ENCODE measurements around the gene SOWAHA.
"Not testable (repeated sequence)": the region's sequence is repeated elsewhere in the genome, so short reads cannot be mapped to it uniquely, and the experiment has no call there.

Gene SOWAHA

GRCh38 chr5:132777209-132778069 lies 35.7 kb upstream of the SOWAHA start, which contains the start of gene SEPTIN8:
SEPTIN8 (minus strand) TSS chr5:132777239; CDS start chr5:132777137, 102 bp downstream.
- no peak for DNase-seq (ENCODE audit: insufficient read length, low spot score)
- FAIRE-seq, result peak; percentile 23

- FAIRE-seq, result no peak
These were observed 35.0 kb upstream of the SOWAHA start for GRCh38 chr5:132778129-132778528.

GRCh38 chr5:132778856-132779255 lies 34.2 kb upstream of the SOWAHA start:
- DNase-seq (ENCODE audit: insufficient read length, low spot score) (no peak), FAIRE-seq (no peak)

More at GRCh38 chr5:132778129-132778528, 35.0 kb upstream of the SOWAHA start:
- DNase-seq (ENCODE audit: insufficient read length, low spot score), result no peak

- FAIRE-seq (no peak), DNase-seq (ENCODE audit: insufficient read length, low spot score) (no peak)
These were observed 33.1 kb upstream of the SOWAHA start for GRCh38 chr5:132779961-132780360.

- no peak for DNase-seq (ENCODE audit: insufficient read length, low spot score)
- no peak for FAIRE-seq
These were observed 32.5 kb upstream of the SOWAHA start for GRCh38 chr5:132780577-132780976.

GRCh38 chr5:132781029-132781428 lies 32.1 kb upstream of the SOWAHA start:
- FAIRE-seq, result no peak

DNA sequence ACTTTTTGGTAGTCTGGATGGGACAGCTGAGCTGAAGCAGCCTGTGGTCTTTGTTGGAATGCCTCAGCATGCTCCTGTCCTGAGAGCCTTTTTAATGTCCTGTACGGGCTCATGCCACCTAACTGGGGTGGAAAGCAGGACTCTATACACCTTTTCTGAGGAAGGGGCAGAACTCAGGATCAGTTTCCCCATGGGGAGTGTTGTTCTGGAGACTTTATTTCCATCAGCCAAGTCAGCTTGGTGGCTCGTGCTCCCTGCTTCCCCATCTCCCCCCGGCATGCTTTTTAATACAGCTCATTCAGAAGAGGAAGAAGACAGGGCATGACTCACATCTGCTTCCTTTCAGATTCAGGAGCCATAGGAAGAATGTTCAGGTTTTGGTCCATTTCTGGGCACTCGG lies 31.0 kb upstream of the SOWAHA start:
- DNase-seq (ENCODE audit: insufficient read length, low spot score) (peak; percentile 50), FAIRE-seq (peak; percentile 31)

More at GRCh38 chr5:132781029-132781428, 32.1 kb upstream of the SOWAHA start:
- no peak for DNase-seq (ENCODE audit: insufficient read length, low spot score)

- no peak for FAIRE-seq
- no peak for DNase-seq (ENCODE audit: insufficient read length, low spot score)
These were observed 27.7 kb upstream of the SOWAHA start for GRCh38 chr5:132785365-132785764.

DNA sequence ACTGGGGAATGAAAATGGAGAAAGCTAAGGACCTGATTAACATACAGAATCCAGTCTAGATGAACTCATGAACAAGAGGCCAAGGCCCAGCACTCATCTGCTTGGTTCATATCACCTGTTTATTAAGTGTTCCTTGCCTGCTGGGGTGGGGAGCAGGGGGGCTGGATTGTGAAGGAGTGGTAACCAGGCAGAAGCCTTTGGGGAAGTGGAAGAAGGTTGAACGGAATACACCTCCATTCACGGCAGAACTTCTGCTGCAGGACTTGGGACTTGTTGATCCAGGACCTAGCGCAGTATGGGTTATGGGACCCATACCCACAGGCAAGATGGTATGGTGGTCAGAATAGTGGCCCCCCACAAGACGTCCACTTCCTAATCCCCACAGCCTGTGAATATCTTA lies 27.2 kb upstream of the SOWAHA start:
- FAIRE-seq, result no peak
- DNase-seq (ENCODE audit: insufficient read length, low spot score), result no peak

- FAIRE-seq (no peak), DNase-seq (ENCODE audit: insufficient read length, low spot score) (no peak)
These were observed 26.0 kb upstream of the SOWAHA start for GRCh38 chr5:132787076-132787475.

GRCh38 chr5:132788508-132788907 lies 24.6 kb upstream of the SOWAHA start:
- FAIRE-seq (no peak), DNase-seq (ENCODE audit: insufficient read length, low spot score) (no peak)

- no peak for DNase-seq (ENCODE audit: insufficient read length, low spot score)
- no peak for FAIRE-seq
These were observed 23.9 kb upstream of the SOWAHA start for GRCh38 chr5:132788990-132789886.

- DNase-seq (ENCODE audit: insufficient read length, low spot score) (no peak), FAIRE-seq (no peak)
These were observed 22.8 kb upstream of the SOWAHA start for GRCh38 chr5:132790201-132790865.

DNA sequence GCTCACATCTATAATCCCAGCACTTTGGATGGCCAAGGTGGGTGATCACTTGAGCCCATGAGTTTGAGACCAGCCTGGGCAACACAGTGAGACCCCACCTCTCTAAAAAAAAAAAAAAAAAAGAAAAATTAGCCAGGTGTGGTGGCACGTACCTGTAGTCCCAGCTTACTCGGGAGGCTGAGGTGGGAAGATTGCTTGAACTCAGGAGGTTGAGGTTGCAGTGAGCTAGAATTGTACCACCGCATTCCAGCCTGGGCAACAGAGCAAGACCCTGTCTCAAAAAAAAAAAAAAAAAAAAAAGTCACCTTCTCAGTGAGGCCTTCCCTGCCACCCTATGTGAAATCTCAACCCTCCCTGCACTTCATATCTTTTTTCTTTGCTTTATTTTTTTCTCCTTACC lies 22.1 kb upstream of the SOWAHA start:
- no peak for DNase-seq (ENCODE audit: insufficient read length, low spot score)
- FAIRE-seq, result no peak

- DNase-seq (ENCODE audit: insufficient read length, low spot score) (no peak), FAIRE-seq (no peak)
These were observed 15.5 kb upstream of the SOWAHA start for GRCh38 chr5:132797651-132798050.

- no peak for DNase-seq (ENCODE audit: insufficient read length, low spot score)
- FAIRE-seq, result no peak
These were observed 13.7 kb upstream of the SOWAHA start for GRCh38 chr5:132799392-132799791.

DNA sequence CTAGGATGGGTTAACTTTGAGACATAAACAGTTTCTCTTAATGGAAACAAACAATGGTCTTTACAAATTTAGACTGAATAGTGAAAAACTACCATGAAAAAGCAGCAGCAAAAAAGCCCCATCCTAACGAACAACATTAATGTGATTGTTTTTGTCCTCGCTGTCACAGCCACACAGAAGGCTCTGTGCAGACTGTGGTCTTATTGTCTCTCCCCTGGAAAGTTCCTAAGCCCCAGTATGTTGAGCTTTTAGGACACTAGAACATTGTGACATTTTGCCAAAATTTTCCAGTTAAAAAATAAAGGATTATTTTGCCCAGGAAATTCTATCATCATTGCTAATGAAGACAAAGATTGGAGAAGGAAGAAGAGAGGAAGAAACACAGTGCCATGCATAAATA lies 12.6 kb upstream of the SOWAHA start:
- no peak for DNase-seq (ENCODE audit: insufficient read length, low spot score)
- FAIRE-seq, result no peak

DNA sequence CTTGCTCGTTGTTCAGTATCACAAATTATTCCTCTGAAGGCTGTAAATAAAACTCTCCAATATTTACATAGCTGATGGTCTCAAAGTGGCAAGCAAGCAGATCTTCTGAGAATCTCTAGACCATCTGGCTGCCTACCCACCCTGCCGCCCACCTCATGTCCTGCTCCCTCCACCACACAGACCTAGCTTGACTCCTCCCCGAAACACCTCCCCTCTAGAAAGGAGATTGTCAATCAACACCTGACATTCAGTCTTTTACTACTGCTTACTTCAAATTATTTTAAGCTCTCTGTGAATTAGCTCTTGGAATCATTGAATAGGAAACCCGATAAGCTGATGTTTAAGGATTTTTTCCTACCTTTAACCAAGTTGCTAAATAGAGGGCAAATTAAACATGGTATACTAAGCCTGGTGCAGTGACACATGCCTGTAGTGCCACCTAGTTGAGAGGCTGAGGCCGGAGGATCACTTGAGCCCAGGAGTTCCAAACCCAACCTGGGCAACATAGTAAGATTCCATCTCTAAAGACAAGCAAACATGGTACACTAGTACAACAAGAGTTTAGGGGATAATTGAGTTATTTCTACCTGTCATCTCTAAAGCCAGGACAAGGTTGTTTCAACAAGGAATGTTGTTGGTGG lies 10.9 kb upstream of the SOWAHA start:
- FAIRE-seq (no peak), DNase-seq (ENCODE audit: insufficient read length, low spot score) (no peak)

DNA sequence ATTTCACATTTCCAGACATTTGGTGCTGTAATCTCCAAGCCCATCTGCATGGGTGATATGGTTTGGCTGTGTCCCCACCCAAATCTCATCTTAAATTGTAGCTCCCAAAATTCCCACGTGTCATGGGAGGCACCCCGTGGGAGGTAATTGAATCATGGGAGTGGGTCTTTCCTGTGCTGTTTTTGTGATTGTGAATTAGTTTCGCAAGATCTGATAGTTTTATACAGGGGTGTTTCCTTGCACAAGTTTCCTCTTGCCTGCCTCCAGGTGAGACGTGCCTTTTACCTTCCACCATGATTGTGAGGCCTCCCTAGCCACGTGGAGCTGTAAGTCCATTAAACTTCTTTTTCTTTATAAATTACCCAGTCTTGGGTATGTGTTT lies 10.4 kb upstream of the SOWAHA start:
- not testable (repeated sequence) for FAIRE-seq; DNase-seq (ENCODE audit: insufficient read length, low spot score)

DNA sequence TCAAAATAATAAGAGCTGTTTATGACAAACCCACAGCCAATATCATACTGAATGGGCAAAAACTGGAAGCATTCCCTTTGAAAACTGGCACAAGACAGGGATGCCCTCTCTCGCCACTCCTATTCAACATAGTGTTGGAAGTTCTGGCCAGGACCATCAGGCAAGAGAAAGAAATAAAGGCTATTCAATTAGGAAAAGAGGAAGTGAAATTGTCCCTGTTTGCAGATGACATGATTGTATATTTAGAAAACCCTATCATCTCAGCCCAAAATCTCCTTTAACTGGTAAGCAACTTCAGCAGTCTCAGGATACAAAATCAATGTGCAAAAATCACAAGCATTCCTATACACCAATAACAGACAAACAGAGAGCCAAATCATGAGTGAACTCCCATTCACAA lies 8.9 kb upstream of the SOWAHA start:
- FAIRE-seq; DNase-seq (ENCODE audit: insufficient read length, low spot score): not testable (repeated sequence)

Data from HTR-8/SVneo (cell line).